Peyer's patch (tissue), 4 donors: ENCODE measurements around the gene ITPR1.

Experiments used
- POLR2A ChIP-seq, 2 donors: fragments of 450-650 bp; IDR thresholded peaks; one replicate each; pipeline ENCODE4 v1.5.1; 2017; ENCODE audit warnings: antibody characterized with exemption in 2 of 2, mild to moderate bottlenecking in 2 of 2, moderate library complexity in 2 of 2
- TF ChIP-seq, protein P1 (sequence below), 6 experiments: fragments of 450-650 bp in 4 of 6; fragments of 200-600 bp in 2 of 6; sonication (generic) in 1 of 6; IDR thresholded peaks; one replicate each; pipeline ENCODE4 v1.5.1; 2017 to 2019; ENCODE audit warnings: antibody characterized with exemption in 6 of 6, mild to moderate bottlenecking in 3 of 6, moderate library complexity in 1 of 6

DNA sequence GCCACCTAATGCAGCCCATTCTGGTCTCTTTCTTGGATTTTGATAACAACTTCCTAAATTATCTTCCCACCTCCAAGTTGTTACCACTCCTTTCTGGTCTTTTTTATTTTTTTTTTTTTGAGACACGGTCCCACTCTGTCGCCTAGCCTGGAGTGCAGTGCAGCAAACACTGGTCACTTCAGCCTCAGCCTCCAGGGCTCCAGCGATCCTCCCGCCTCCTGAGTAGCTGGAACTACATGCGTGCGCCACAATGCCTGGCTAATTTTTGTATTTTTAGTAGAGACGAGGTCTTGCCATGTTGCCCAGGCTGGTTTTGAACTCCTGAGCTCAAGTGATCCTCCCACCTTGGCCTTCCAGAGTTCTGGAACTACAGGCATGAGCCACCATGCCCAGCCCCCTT lies 393.3 kb downstream of the ITPR1 start:
- TF ChIP-seq, protein P1, sequence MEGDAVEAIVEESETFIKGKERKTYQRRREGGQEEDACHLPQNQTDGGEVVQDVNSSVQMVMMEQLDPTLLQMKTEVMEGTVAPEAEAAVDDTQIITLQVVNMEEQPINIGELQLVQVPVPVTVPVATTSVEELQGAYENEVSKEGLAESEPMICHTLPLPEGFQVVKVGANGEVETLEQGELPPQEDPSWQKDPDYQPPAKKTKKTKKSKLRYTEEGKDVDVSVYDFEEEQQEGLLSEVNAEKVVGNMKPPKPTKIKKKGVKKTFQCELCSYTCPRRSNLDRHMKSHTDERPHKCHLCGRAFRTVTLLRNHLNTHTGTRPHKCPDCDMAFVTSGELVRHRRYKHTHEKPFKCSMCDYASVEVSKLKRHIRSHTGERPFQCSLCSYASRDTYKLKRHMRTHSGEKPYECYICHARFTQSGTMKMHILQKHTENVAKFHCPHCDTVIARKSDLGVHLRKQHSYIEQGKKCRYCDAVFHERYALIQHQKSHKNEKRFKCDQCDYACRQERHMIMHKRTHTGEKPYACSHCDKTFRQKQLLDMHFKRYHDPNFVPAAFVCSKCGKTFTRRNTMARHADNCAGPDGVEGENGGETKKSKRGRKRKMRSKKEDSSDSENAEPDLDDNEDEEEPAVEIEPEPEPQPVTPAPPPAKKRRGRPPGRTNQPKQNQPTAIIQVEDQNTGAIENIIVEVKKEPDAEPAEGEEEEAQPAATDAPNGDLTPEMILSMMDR (IDR thresholded peaks at IDR 0.05) = no peak
- TF ChIP-seq POLR2A (IDR thresholded peaks at IDR 0.05) = no peak
